ENCODE measurements around the gene NSF.

- TF ChIP-seq MAX (IDR thresholded peaks at IDR 0.05; ENCODE audit: low read depth, low read length) (no peak), ZBTB40 (IDR thresholded peaks at IDR 0.05; ENCODE audit: borderline replicate concordance) (no peak), CTCF (IDR thresholded peaks at IDR 0.05 in 2 of 3, conservative IDR thresholded peaks at IDR 0.05 in 1 of 3; ENCODE audit: control insufficient read depth in 2 of 3, extremely low read depth in 1 of 3, insufficient read depth in 1 of 3, low read depth in 3 of 3, low read length in 3 of 3) (no peak)
Observed at GRCh38 chr17:46792071-46792470, 201.6 kb downstream of the NSF start.

Data from GM12878 (cell line).